GM23248 (cell line): Measurements from ENCODE around the gene GCGR.

ENCODE experiments used
- EZH2 ChIP-seq: fragments of 200-600 bp; sonication (generic); IDR thresholded peaks from 2 replicates; pipeline ENCODE4 v1.6.1; 2018; ENCODE audit warnings: antibody characterized with exemption, mild to moderate bottlenecking; ENCODE audit not compliant: insufficient read depth, poor library complexity, severe bottlenecking
- EZH2phosphoT487 ChIP-seq: fragments of 200-600 bp; sonication (generic); IDR thresholded peaks from 2 replicates; pipeline ENCODE4 v1.6.1; 2018; ENCODE audit warnings: antibody characterized with exemption, moderate library complexity, mild to moderate bottlenecking, low read depth; ENCODE audit not compliant: insufficient read depth

GRCh38 chr17:81831957-81832607 lies 28.1 kb downstream of the GCGR start:
- TF ChIP-seq EZH2 (no peak), EZH2phosphoT487 (no peak)
